ENCODE data around the gene FAM3C. TPM values are rescaled to one million over a fixed set of nuclear protein-coding genes. Genes with fewer than 3 reads are reported as not detected.
"Not testable (repeated sequence)": the region's sequence is repeated elsewhere in the genome, so short reads cannot be mapped to it uniquely, and the experiment has no call there.

FAM3C gene
- total RNA-seq, 1 donor from 2014 or later = 51.4 TPM

GRCh38 chr7:121436688-121437087 is 40.6 kb upstream of the FAM3C start:
- H3K36me3 ChIP-seq = no peaks in the 10 kb centered on the region
- TF ChIP-seq CTCF (IDR thresholded peaks at IDR 0.05) = no peak
- intact Hi-C loops (cut with DNase I) = no loop called here
- ATAC-seq = no peak
- DNase-seq = no peak
- H3K27ac ChIP-seq = no peak overlapping the region
- H3K27me3 ChIP-seq = no peaks in the 10 kb centered on the region
- no peak overlapping the region for H3K4me3 ChIP-seq
- H3K4me1 ChIP-seq = peaks cover 8% of the 10 kb centered on the region
- no peaks in the 10 kb centered on the region for H3K9me3 ChIP-seq

- ATAC-seq = no peak
- intact Hi-C loops (cut with DNase I) = no loop called here
Measured at GRCh38 chr7:121436136-121436535, 40.0 kb upstream of the FAM3C start.

GRCh38 chr7:121433775-121434174 is 37.7 kb upstream of the FAM3C start:
- H3K27me3 ChIP-seq = no peaks in the 10 kb centered on the region
- no peaks in the 10 kb centered on the region for H3K36me3 ChIP-seq
- H3K9me3 ChIP-seq = no peaks in the 10 kb centered on the region
- H3K4me3 ChIP-seq = no peak overlapping the region
- no peak for ATAC-seq
- DNase-seq = no peak
- intact Hi-C loops (cut with DNase I) = no loop called here
- H3K4me1 ChIP-seq = peaks cover 8% of the 10 kb centered on the region
- no peak overlapping the region for H3K27ac ChIP-seq
- TF ChIP-seq CTCF (IDR thresholded peaks at IDR 0.05) = no peak

More at GRCh38 chr7:121436136-121436535, 40.0 kb upstream of the FAM3C start:
- Histone ChIP-seq H3K9me3 (no peaks in the 10 kb centered on the region), H3K36me3 (no peaks in the 10 kb centered on the region), H3K4me1 (peaks cover 8% of the 10 kb centered on the region), H3K27ac (no peak overlapping the region), H3K4me3 (no peak overlapping the region), H3K27me3 (no peaks in the 10 kb centered on the region)
- TF ChIP-seq CTCF (IDR thresholded peaks at IDR 0.05) = no peak
- DNase-seq = no peak

GRCh38 chr7:121432486-121432885 is 36.4 kb upstream of the FAM3C start:
- H3K4me3 ChIP-seq; H3K27me3 ChIP-seq; H3K9me3 ChIP-seq; intact Hi-C loops (cut with DNase I); DNase-seq; H3K27ac ChIP-seq; H3K36me3 ChIP-seq; H3K4me1 ChIP-seq; ATAC-seq: not testable (repeated sequence)

GRCh38 chr7:121431996-121432395 is 35.9 kb upstream of the FAM3C start:
- Histone ChIP-seq H3K27ac (no peak overlapping the region), H3K4me1 (no peaks in the 10 kb centered on the region), H3K36me3 (no peaks in the 10 kb centered on the region), H3K9me3 (no peaks in the 10 kb centered on the region), H3K4me3 (no peak overlapping the region), H3K27me3 (no peaks in the 10 kb centered on the region)
- DNase-seq (no peak), ATAC-seq (no peak)
- intact Hi-C loops (cut with DNase I) = no loop called here
- TF ChIP-seq CTCF (IDR thresholded peaks at IDR 0.05) = no peak

GRCh38 chr7:121431389-121431995 is 35.4 kb upstream of the FAM3C start:
- no peaks in the 10 kb centered on the region for H3K4me1 ChIP-seq
- no peaks in the 10 kb centered on the region for H3K36me3 ChIP-seq
- DNase-seq = no peak
- no peak overlapping the region for H3K27ac ChIP-seq
- H3K9me3 ChIP-seq = no peaks in the 10 kb centered on the region
- no peak for TF ChIP-seq CTCF (IDR thresholded peaks at IDR 0.05)
- H3K4me3 ChIP-seq = no peak overlapping the region
- intact Hi-C loops (cut with DNase I) = no loop called here
- H3K27me3 ChIP-seq = no peaks in the 10 kb centered on the region
- no peak for ATAC-seq

Measured in upper lobe of right lung (tissue), 1 donor.